ENCODE measurements around the gene TPI1. TPM values are rescaled to one million over a fixed set of nuclear protein-coding genes. Genes with fewer than 3 reads are reported as not detected.

Gene TPI1
- total and polyA plus RNA-seq, 8 donors: 394 to 521 (median 444) TPM

DNA sequence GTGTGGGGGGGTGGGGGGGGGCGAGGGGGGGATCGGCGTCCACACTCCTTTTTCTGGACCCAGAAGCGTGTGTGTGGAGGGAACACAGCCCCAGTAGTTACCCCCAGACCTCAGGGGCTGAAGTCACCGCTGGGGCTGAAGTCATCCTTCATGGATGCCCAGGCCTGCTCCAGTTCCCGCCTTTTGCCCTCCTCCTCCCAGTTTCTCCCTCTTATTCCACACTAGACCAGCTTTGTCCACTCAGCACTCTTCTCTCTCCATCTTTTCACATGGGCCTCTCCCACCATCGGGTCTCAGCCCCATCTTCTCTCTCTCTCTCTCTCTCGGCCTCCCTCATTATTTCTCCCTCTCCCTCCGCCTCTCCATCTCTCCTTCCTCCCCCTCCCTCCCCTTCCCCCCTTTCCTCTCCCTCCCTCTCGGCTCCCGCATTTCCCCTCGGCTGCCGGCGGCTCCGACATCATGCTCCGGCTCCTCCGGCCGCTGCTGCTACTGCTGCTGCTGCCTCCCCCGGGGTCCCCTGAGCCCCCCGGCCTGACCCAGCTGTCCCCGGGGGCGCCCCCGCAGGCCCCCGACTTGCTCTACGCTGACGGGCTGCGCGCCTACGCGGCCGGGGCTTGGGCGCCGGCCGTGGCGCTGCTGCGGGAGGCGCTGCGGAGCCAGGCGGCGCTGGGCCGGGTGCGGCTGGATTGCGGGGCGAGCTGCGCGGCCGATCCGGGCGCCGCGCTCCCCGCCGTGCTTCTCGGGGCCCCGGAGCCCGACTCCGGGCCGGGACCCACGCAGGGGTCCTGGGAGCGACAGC lies 39.1 kb upstream of the TPI1 start, which contains the start of gene P3H3:
Gene P3H3 (plus strand): TSS at position 426 of the 799 bp plus-strand sequence. CDS start 34 bp downstream, at position 460.
- DNase-seq (peak in 3 of 4 donors; percentile 49 to 84 (median 58)), ATAC-seq (peak; percentile 4)
- Histone ChIP-seq H3K4me3 (peak within 1 kb of the TSS; percentile 57 to 72), H3K9me3 (no peaks in the 10 kb centered on the region), H3K27ac (peak within 1 kb of the TSS; percentile 37 to 70), H3K27me3 (peaks cover 0 to 75% of the 10 kb centered on the region in 2 donors), H3K36me3 (no peaks in the 10 kb centered on the region), H3K4me1 (peaks cover 9 to 34% of the 10 kb centered on the region in 2 donors)
- intact Hi-C loops (cut with DNase I): no loop called here
- TF ChIP-seq CTCF (IDR thresholded peaks at IDR 0.05): no peak

GRCh38 chr12:6828781-6829535 lies 38.4 kb upstream of the TPI1 start:
- Histone ChIP-seq H3K27me3 (peaks cover 0 to 68% of the 10 kb centered on the region in 2 donors), H3K36me3 (no peaks in the 10 kb centered on the region), H3K27ac (peak overlapping the region; percentile 37 to 70), H3K9me3 (no peaks in the 10 kb centered on the region), H3K4me3 (peak overlapping the region; percentile 57 to 72), H3K4me1 (peaks cover 9 to 34% of the 10 kb centered on the region in 2 donors)
- ATAC-seq (peak; percentile 21), DNase-seq (peak; percentile 32 to 82 (median 52))
- TF ChIP-seq CTCF (IDR thresholded peaks at IDR 0.05): no peak
- intact Hi-C loops (cut with DNase I): no loop called here

- intact Hi-C loops (cut with DNase I): no loop called here
- Histone ChIP-seq H3K36me3 (no peaks in the 10 kb centered on the region), H3K4me3 (peak overlapping the region; percentile 57 to 72), H3K4me1 (peaks cover 9 to 34% of the 10 kb centered on the region in 2 donors), H3K27me3 (peaks cover 0 to 61% of the 10 kb centered on the region in 2 donors), H3K9me3 (no peaks in the 10 kb centered on the region), H3K27ac (no peak overlapping the region)
- TF ChIP-seq CTCF (IDR thresholded peaks at IDR 0.05): no peak
- ATAC-seq (no peak), DNase-seq (no peak)
Measured at GRCh38 chr12:6829536-6830220, 37.7 kb upstream of the TPI1 start.

DNA sequence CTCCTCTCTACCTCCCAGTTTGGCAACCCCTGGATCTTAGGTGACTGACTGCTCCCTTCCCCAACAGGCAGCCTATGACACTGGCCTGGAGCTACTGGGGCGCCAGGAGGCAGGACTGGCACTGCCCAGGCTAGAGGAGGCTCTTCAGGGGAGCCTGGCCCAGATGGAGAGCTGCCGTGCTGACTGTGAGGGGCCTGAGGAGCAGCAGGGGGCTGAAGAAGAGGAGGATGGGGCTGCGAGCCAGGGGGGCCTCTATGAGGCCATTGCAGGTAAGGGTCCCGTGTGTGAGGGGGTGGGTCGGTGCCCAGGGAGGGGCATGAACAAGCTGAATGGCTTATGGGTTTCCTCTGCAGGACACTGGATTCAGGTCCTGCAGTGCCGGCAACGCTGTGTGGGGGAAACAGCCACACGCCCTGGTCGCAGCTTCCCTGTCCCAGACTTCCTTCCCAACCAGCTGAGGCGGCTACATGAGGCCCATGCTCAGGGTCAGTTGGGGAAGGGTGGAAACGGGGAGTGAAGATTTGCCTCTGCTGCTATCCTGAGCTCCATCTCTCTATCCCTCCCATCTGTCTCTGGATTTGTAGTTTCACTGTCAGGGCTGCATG lies 36.9 kb upstream of the TPI1 start:
- DNase-seq: no peak
- H3K27ac ChIP-seq: no peak overlapping the region
- no peaks in the 10 kb centered on the region for H3K36me3 ChIP-seq
- no peaks in the 10 kb centered on the region for H3K9me3 ChIP-seq
- peaks cover 7 to 31% of the 10 kb centered on the region in 2 donors for H3K4me1 ChIP-seq
- intact Hi-C loops (cut with DNase I): no loop called here
- TF ChIP-seq CTCF (IDR thresholded peaks at IDR 0.05): no peak
- H3K27me3 ChIP-seq: peaks cover 0 to 53% of the 10 kb centered on the region in 2 donors
- ATAC-seq: no peak
- no peak overlapping the region for H3K4me3 ChIP-seq

All from left lung (tissue), 10 donors.